OCI-LY7 (cell line): ENCODE data around the gene PPID. TPM values are rescaled to one million over a fixed set of nuclear protein-coding genes. Genes with fewer than 3 reads are reported as not detected.

Experiments used
- BruUV-seq: library from RNA; stranded (reverse); fragments of 400-500 nt; replicated peaks from 2 replicates; lab custom pipeline; 2021; lab: Mats Ljungman, UMichigan
- CTCF ChIA-PET: fragments of 300-600 bp; sonication (Branson Sonifier 250); formaldehyde crosslinking; loops from one replicate; lab custom pipeline; 2022; ENCODE audit warnings: antibody characterized with exemption; ENCODE audit not compliant: unreplicated experiment; lab: Charles Lee
- POLR2A ChIA-PET: fragments of 300-600 bp; sonication (Branson Sonifier 250); formaldehyde crosslinking; loops from one replicate; lab custom pipeline; 2022; ENCODE audit warnings: antibody characterized with exemption; lab: Charles Lee
- DNase-seq: peaks from one replicate; pipeline ENCODE4 v3.0.0-alpha.2; 2015; ENCODE audit warnings: low spot score
- H2AFZ ChIP-seq: fragments of 200-600 bp; sonication (generic), shearing (Covaris generic); 2 replicates; pipeline ENCODE4 v1.6.1; 2014; ENCODE audit warnings: mild to moderate bottlenecking, antibody characterized with exemption, low read length, moderate library complexity
- H3K27ac ChIP-seq: fragments of 200-600 bp; sonication (generic); 2 replicates; pipeline ENCODE4 v1.5.1; 2014; ENCODE audit warnings: mixed run types, low read depth, mild to moderate bottlenecking, moderate library complexity, low read length, inconsistent platforms; ENCODE audit not compliant: poor library complexity, severe bottlenecking
- H3K36me3 ChIP-seq: fragments of 200-600 bp; sonication (generic); 2 replicates; pipeline ENCODE4 v1.6.1; 2014; ENCODE audit warnings: mild to moderate bottlenecking, antibody characterized with exemption, low read length, moderate library complexity, mixed read lengths; ENCODE audit not compliant: insufficient read depth
- H3K4me1 ChIP-seq: fragments of 200-600 bp; sonication (generic); 2 replicates; pipeline ENCODE4 v1.5.1; 2014; ENCODE audit warnings: mild to moderate bottlenecking, low read length; ENCODE audit not compliant: insufficient read depth, poor library complexity, severe bottlenecking
- H3K4me2 ChIP-seq: fragments of 200-600 bp; sonication (generic); 2 replicates; pipeline ENCODE4 v1.6.1; 2014; ENCODE audit warnings: mild to moderate bottlenecking, low read length
- H3K4me3 ChIP-seq: fragments of 200-600 bp; sonication (generic); 2 replicates; pipeline ENCODE4 v1.5.1; 2014; ENCODE audit warnings: mild to moderate bottlenecking, low read depth, low read length; ENCODE audit not compliant: poor library complexity, severe bottlenecking
- H3K79me2 ChIP-seq: fragments of 200-600 bp; sonication (generic); 2 replicates; pipeline ENCODE4 v1.6.1; 2016; ENCODE audit warnings: low read depth, mild to moderate bottlenecking, low read length, moderate library complexity, mixed read lengths; ENCODE audit not compliant: insufficient read depth
- H3K9me2 ChIP-seq: fragments of 200-600 bp; sonication (generic); 2 replicates; pipeline ENCODE4 v1.6.1; 2016; ENCODE audit warnings: mild to moderate bottlenecking, low read length, mixed read lengths; ENCODE audit not compliant: insufficient read depth
- H3K9me3 ChIP-seq: fragments of 200-600 bp; sonication (generic); 2 replicates; pipeline ENCODE4 v1.6.1; 2014; ENCODE audit warnings: mild to moderate bottlenecking, mixed run types, low read length, mixed read lengths
- H4K20me1 ChIP-seq: fragments of 200-600 bp; sonication (generic); 2 replicates; pipeline ENCODE4 v1.6.1; 2014; ENCODE audit warnings: mild to moderate bottlenecking, antibody characterized with exemption, low read length, moderate library complexity, mixed read lengths; ENCODE audit not compliant: insufficient read depth
- CTCF ChIP-seq: fragments of 200-600 bp; sonication (generic); conservative IDR thresholded peaks from 2 replicates; pipeline ENCODE4 v1.5.1; 2014; ENCODE audit warnings: mild to moderate bottlenecking, antibody characterized with exemption, low read length, moderate library complexity, mixed read lengths
- EZH2phosphoT487 ChIP-seq: fragments of 200-600 bp; sonication (generic); IDR thresholded peaks from 2 replicates; pipeline ENCODE4 v1.6.1; 2018; ENCODE audit warnings: low read depth, borderline replicate concordance, mild to moderate bottlenecking, mixed run types, antibody characterized with exemption, low read length, moderate library complexity, mixed read lengths
- intact Hi-C: fragments of 100-400 bp; cut with micrococcal nuclease; formaldehyde crosslinking; loops from one replicate; pipeline ENCODE4 v1.10.0; 2022; ENCODE audit not compliant: unreplicated experiment
- total RNA-seq, 2 experiments: library from RNA; depleted of rRNA in 1 of 2; stranded (reverse); fragments of >200 nt in 1 of 2; shearing (Covaris generic) in 1 of 2; gene quantifications; 2 replicates each; pipeline ENCODE4 v1.2.3, GENCODE V29; 2014 to 2022

PPID gene
- total RNA-seq, 2 experiments from 2014 or later, result 21.2 to 27.3 TPM

- ChIA-PET POLR2A (no interaction called here), CTCF (no interaction called here)
- no TSS peak for BruUV-seq
- intact Hi-C loops, result no loop called here
- no peaks in the 10 kb centered on the region for H3K9me2 ChIP-seq
- H3K9me3 ChIP-seq, result no peaks in the 10 kb centered on the region
- no peak overlapping the region for H3K4me3 ChIP-seq
- H2AFZ ChIP-seq, result no peak overlapping the region
- no peak for DNase-seq
- H4K20me1 ChIP-seq, result no peaks in the 10 kb centered on the region
- TF ChIP-seq CTCF (no peak), EZH2phosphoT487 (no peak)
- H3K4me2 ChIP-seq, result no peak overlapping the region
- H3K4me1 ChIP-seq, result no peaks in the 10 kb centered on the region
- H3K36me3 ChIP-seq, result no peaks in the 10 kb centered on the region
- no peaks in the 10 kb centered on the region for H3K79me2 ChIP-seq
- no peak overlapping the region for H3K27ac ChIP-seq
These were observed 18.3 kb upstream of the PPID start for GRCh38 chr4:158741326-158742021.

GRCh38 chr4:158739600-158739999, 16.4 kb upstream of the PPID start:
- CTCF ChIA-PET, result no interaction called here
- no peak for TF ChIP-seq CTCF
- TF ChIP-seq EZH2phosphoT487, result no peak
- H3K4me2 ChIP-seq, result no peak overlapping the region
- H3K4me3 ChIP-seq, result no peak overlapping the region
- no TSS peak for BruUV-seq
- H3K79me2 ChIP-seq, result no peaks in the 10 kb centered on the region
- H2AFZ ChIP-seq, result no peak overlapping the region
- no peak for DNase-seq
- no peak overlapping the region for H3K27ac ChIP-seq
- no peaks in the 10 kb centered on the region for H3K9me2 ChIP-seq
- H3K36me3 ChIP-seq, result no peaks in the 10 kb centered on the region
- H3K9me3 ChIP-seq, result no peaks in the 10 kb centered on the region
- H4K20me1 ChIP-seq, result no peaks in the 10 kb centered on the region
- H3K4me1 ChIP-seq, result no peaks in the 10 kb centered on the region
- intact Hi-C loops, result no loop called here
- POLR2A ChIA-PET, result interaction anchor here (0.6 kb wide), 1 partner anchor 718 kb away, joined by 3 read pairs; no protein-coding TSS in a partner anchor

GRCh38 chr4:158738866-158739265, 15.7 kb upstream of the PPID start:
- CTCF ChIA-PET, result no interaction called here
- no peaks in the 10 kb centered on the region for H3K36me3 ChIP-seq
- H3K4me2 ChIP-seq, result no peak overlapping the region
- POLR2A ChIA-PET, result interaction anchor here (0.6 kb wide), 1 partner anchor 718 kb away, joined by 3 read pairs; no protein-coding TSS in a partner anchor
- H2AFZ ChIP-seq, result no peak overlapping the region
- H3K27ac ChIP-seq, result no peak overlapping the region
- no TSS peak for BruUV-seq
- no peaks in the 10 kb centered on the region for H3K9me2 ChIP-seq
- no peaks in the 10 kb centered on the region for H4K20me1 ChIP-seq
- H3K9me3 ChIP-seq, result no peaks in the 10 kb centered on the region
- no peaks in the 10 kb centered on the region for H3K79me2 ChIP-seq
- DNase-seq, result no peak
- no peaks in the 10 kb centered on the region for H3K4me1 ChIP-seq
- H3K4me3 ChIP-seq, result no peak overlapping the region
- intact Hi-C loops, result no loop called here
- TF ChIP-seq CTCF, result no peak
- no peak for TF ChIP-seq EZH2phosphoT487
